HL-60 (cell line): Measurements from ENCODE around the gene MTMR12.

Experiments
- DNase-seq, 2 experiments: peaks; one replicate each; pipeline ENCODE4 v3.0.0-alpha.2; 2010 to 2020; ENCODE audit warnings: low read depth in 1 of 2, low spot score in 1 of 2
- H3K27ac ChIP-seq: fragments of 250-450 bp; sonication (Bioruptor Pico); replicated peaks from 2 replicates; pipeline ENCODE4 v1.5.1; 2020; ENCODE audit warnings: mild to moderate bottlenecking, moderate library complexity
- H3K27me3 ChIP-seq: fragments of 250-450 bp; sonication (Bioruptor Pico); 2 replicates; pipeline ENCODE4 v1.5.1; 2021; ENCODE audit warnings: mild to moderate bottlenecking, moderate library complexity; ENCODE audit not compliant: insufficient read depth, poor library complexity, severe bottlenecking
- H3K4me3 ChIP-seq: replicated peaks from 2 replicates; pipeline ENCODE4 v1.5.1; 2011; ENCODE audit warnings: mild to moderate bottlenecking, control low read depth, low read length; ENCODE audit not compliant: insufficient read depth
- CTCF ChIP-seq: IDR thresholded peaks from one replicate; pipeline ENCODE4 v1.5.1; 2011; ENCODE audit warnings: low read length, control low read depth, inconsistent platforms; ENCODE audit not compliant: insufficient read depth
- GABPA ChIP-seq: IDR thresholded peaks from 2 replicates; pipeline ENCODE4 v1.6.1; 2012; ENCODE audit warnings: low read depth
- POLR2AphosphoS5 ChIP-seq: IDR thresholded peaks from 2 replicates; pipeline ENCODE4 v1.6.1; 2012; ENCODE audit warnings: low read depth
- REST ChIP-seq: IDR thresholded peaks from 2 replicates; pipeline ENCODE4 v1.6.1; 2012; ENCODE audit warnings: low read depth; ENCODE audit not compliant: insufficient replicate concordance
- SPI1 ChIP-seq: IDR thresholded peaks from 2 replicates; pipeline ENCODE4 v1.6.1; 2012; ENCODE audit warnings: low read depth, mild to moderate bottlenecking, borderline replicate concordance

The MTMR12 gene

GRCh38 chr5:32263684-32264083, 49.1 kb downstream of the MTMR12 start:
- no peak overlapping the region for H3K4me3 ChIP-seq
- no peaks in the 10 kb centered on the region for H3K27me3 ChIP-seq
- no peak for TF ChIP-seq REST
- TF ChIP-seq CTCF, result no peak
- TF ChIP-seq POLR2AphosphoS5, result no peak
- no peak for TF ChIP-seq GABPA
- TF ChIP-seq SPI1, result no peak
- H3K27ac ChIP-seq, result no peak overlapping the region
- DNase-seq, result no peak

GRCh38 chr5:32261198-32261597, 51.5 kb downstream of the MTMR12 start:
- H3K27ac ChIP-seq, result no peak overlapping the region
- TF ChIP-seq SPI1, result no peak
- TF ChIP-seq REST, result no peak
- TF ChIP-seq GABPA, result no peak
- TF ChIP-seq CTCF, result no peak
- TF ChIP-seq POLR2AphosphoS5, result no peak
- peak in 1 of 2 experiments; percentile 34 for DNase-seq

GRCh38 chr5:32259033-32259432, 53.7 kb downstream of the MTMR12 start:
- TF ChIP-seq CTCF (no peak), GABPA (no peak), REST (no peak), SPI1 (no peak), POLR2AphosphoS5 (no peak)
- no peak overlapping the region for H3K4me3 ChIP-seq
- no peak for DNase-seq
- H3K27me3 ChIP-seq, result no peaks in the 10 kb centered on the region
- no peak overlapping the region for H3K27ac ChIP-seq

More at GRCh38 chr5:32261198-32261597, 51.5 kb downstream of the MTMR12 start:
- Histone ChIP-seq H3K4me3 (no peak overlapping the region), H3K27me3 (no peaks in the 10 kb centered on the region)
